Muscle layer of colon (tissue), 2 donors: ENCODE measurements around the gene CD276.

ENCODE experiments used
- H3K27ac ChIP-seq: one replicate; pipeline ENCODE4 v1.7.0; 2013; ENCODE audit warnings: low read depth, mild to moderate bottlenecking, low read length, moderate library complexity
- H3K27me3 ChIP-seq, 2 donors: one replicate each; pipeline ENCODE4 v1.7.0; 2013; ENCODE audit warnings: low read length in 2 of 2, mild to moderate bottlenecking in 2 of 2; ENCODE audit not compliant: insufficient read depth in 2 of 2, control insufficient read depth in 1 of 2
- H3K36me3 ChIP-seq: one replicate; pipeline ENCODE4 v1.7.0; 2013; ENCODE audit warnings: mild to moderate bottlenecking, low read length; ENCODE audit not compliant: insufficient read depth
- H3K4me1 ChIP-seq: one replicate; pipeline ENCODE4 v1.7.0; 2013; ENCODE audit warnings: mild to moderate bottlenecking, low read length; ENCODE audit not compliant: insufficient read depth
- H3K4me3 ChIP-seq, 2 donors: one replicate each; pipeline ENCODE4 v1.7.0; 2013; ENCODE audit warnings: low read length in 2 of 2, low read depth in 1 of 2, mild to moderate bottlenecking in 1 of 2, moderate library complexity in 1 of 2
- H3K9ac ChIP-seq: one replicate; pipeline ENCODE4 v1.7.0; 2013; ENCODE audit warnings: low read length
- H3K9me3 ChIP-seq: one replicate; pipeline ENCODE4 v1.7.0; 2013; ENCODE audit warnings: mild to moderate bottlenecking, low read length
- donor health status: abdominal sarcoma.
- donor health status: Adenocarcinoma of cecum.

CD276 gene

DNA sequence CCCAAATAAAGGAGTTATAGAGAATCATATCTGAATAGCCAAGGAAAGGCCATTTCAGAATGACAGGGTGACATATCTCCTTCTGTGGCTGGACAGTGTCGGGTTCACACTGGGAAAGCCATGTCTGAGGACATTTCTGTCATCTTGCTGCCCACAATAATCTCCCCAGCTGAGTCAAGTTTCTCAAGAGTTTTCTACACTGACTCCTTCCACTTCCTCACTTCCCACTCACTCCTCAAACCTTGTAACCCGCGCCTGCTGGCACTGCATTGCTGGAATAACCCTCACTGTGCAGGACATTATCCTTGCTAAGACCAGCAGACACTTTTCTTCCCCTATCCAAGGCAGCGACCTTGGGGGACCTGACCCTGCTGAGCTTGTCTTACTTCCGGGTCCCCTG lies 74.3 kb downstream of the CD276 start:
- H3K36me3 ChIP-seq, result no peaks in the 10 kb centered on the region
- no peaks in the 10 kb centered on the region for H3K27me3 ChIP-seq
- H3K27ac ChIP-seq, result no peak overlapping the region
- no peak overlapping the region for H3K9ac ChIP-seq
- no peak overlapping the region for H3K4me3 ChIP-seq
- H3K9me3 ChIP-seq, result no peaks in the 10 kb centered on the region
- H3K4me1 ChIP-seq, result no peaks in the 10 kb centered on the region

DNA sequence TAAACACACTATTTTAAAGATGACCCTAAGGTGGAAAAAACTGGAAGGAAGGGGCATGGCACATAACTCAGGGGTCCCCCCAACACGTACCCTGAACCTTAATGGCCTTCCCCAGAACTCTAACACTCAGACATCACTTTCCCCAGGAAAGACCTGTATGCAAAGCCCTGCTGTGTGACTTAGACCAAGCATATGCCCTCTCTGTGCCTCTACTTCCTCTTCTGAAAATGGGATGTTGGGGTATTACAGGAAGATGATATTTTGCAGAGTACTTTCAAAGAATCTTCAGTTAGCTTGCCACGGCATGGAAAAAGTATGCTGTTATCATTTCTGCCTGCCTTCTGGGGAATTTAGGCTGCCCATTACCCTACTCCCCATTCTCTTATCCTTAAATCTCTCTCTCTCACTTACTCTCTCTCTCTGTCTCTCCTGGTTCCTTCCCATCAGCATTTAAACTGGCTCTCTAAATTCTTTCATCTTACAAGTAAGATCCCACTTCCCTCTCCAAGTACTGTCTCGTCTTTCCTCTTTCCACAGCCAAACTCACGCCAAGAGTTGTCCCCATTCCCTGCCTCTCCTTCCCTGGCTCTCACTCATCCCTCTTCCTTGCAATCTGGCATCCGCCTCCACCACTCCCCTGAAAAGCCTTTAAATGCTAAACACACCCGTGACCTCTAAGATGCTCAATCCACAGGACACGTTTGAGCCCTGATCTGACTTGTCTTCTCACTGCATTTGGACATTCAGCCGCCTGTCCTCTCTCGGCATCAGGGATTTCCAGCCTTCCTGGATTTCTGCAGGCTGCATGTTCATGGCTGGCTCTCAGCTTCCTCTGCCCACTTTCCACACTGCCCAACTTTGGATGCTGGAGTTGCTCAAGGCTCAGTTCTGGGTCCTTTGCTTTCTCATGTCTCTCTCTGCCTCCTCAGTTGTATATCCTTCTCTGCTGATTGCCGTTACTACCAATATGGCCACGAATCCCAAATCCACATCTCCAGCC lies 76.4 kb downstream of the CD276 start:
- Histone ChIP-seq H3K9me3 (no peaks in the 10 kb centered on the region), H3K27me3 (no peaks in the 10 kb centered on the region), H3K9ac (no peak overlapping the region), H3K36me3 (no peaks in the 10 kb centered on the region), H3K4me1 (no peaks in the 10 kb centered on the region), H3K27ac (no peak overlapping the region), H3K4me3 (no peak overlapping the region)

DNA sequence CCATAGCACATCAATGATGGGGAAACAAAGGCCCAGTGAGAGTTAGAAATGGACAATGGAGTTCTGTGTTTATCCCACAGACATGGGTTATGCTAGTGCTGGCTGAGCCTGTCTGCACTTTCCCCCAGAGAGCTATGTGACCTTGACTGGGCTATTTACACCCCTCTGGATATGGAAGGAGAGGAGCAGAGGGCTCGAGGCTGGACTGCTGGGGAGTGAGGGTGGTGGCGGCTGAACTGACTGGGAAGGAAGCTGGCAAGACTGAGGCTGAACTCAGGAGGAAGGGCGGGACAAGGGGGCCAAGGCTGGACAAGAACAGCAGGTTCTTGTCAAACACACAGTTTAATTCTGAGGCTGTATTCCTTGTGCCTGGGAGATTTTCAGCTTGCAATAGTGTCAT lies 79.7 kb downstream of the CD276 start:
- Histone ChIP-seq H3K9ac (no peak overlapping the region), H3K4me1 (no peaks in the 10 kb centered on the region), H3K4me3 (no peak overlapping the region), H3K27me3 (peaks cover 0 to 4% of the 10 kb centered on the region in 2 donors), H3K36me3 (no peaks in the 10 kb centered on the region), H3K27ac (no peak overlapping the region), H3K9me3 (no peaks in the 10 kb centered on the region)
